Brain microvascular endothelial cell (primary cell): ENCODE measurements around the gene MARS1.

Experiments used
- DNase-seq: peaks from one replicate; pipeline ENCODE4 v3.0.0-alpha.2; 2020
- H3K27ac ChIP-seq: fragments of 250-450 bp; sonication (Bioruptor Pico); 2 replicates; pipeline ENCODE4 v1.5.1; 2020; ENCODE audit warnings: mild to moderate bottlenecking, moderate library complexity
- H3K27me3 ChIP-seq: fragments of 250-450 bp; sonication (Bioruptor Pico); replicated peaks from 2 replicates; pipeline ENCODE4 v1.5.1; 2020; ENCODE audit warnings: mild to moderate bottlenecking
- H3K36me3 ChIP-seq: fragments of 250-450 bp; sonication (Bioruptor Pico); replicated peaks from 2 replicates; pipeline ENCODE4 v1.5.1; 2020; ENCODE audit warnings: mild to moderate bottlenecking
- H3K4me3 ChIP-seq: 2 replicates; pipeline ENCODE4 v1.5.1; 2011; ENCODE audit warnings: low read depth, mild to moderate bottlenecking, control low read depth, low read length, moderate library complexity
- CTCF ChIP-seq: IDR thresholded peaks from 2 replicates; pipeline ENCODE4 v1.5.1; 2011; ENCODE audit warnings: low read depth, mild to moderate bottlenecking, moderate library complexity, low read length, control low read depth, inconsistent platforms; ENCODE audit errors: missing control alignments
- in situ Hi-C: cut with HindIII; loops from 2 replicates; pipeline ENCODE4 v1.10.0; 2017; ENCODE audit warnings: low sequenced_read_pairs, low pct_ligation_motif_present

Gene MARS1

GRCh38 chr12:57462251-57462911 is 25.5 kb upstream of the MARS1 start:
- H3K36me3 ChIP-seq: no peaks in the 10 kb centered on the region
- peak; percentile 80 for DNase-seq
- H3K27ac ChIP-seq: no peak overlapping the region
- TF ChIP-seq CTCF: peak; percentile 96
- peak overlapping the region; percentile 67 for H3K4me3 ChIP-seq
- peaks cover 4% of the 10 kb centered on the region for H3K27me3 ChIP-seq
- in situ Hi-C loops: no loop called here

DNA sequence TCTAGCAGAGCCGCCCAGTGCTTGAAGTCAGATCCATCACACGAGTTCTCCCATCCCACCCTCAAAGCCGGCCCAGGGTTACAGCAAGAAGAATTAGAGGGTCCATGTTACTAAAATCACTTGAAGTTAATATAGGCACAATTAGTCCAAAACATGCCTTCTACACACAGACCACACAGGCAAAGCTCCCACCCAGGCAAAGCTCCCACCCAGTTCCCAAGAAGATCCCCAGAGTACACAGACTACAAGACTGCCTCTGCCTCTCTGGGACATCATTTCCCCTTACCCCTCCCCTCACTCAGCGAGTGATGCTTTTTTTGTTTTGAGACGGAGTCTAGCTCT is 25.0 kb upstream of the MARS1 start:
- no peak for DNase-seq
- no peak overlapping the region for H3K4me3 ChIP-seq
- H3K27ac ChIP-seq: no peak overlapping the region
- H3K27me3 ChIP-seq: peaks cover 4% of the 10 kb centered on the region
- H3K36me3 ChIP-seq: no peaks in the 10 kb centered on the region
- TF ChIP-seq CTCF: no peak
- in situ Hi-C loops: no loop called here

DNA sequence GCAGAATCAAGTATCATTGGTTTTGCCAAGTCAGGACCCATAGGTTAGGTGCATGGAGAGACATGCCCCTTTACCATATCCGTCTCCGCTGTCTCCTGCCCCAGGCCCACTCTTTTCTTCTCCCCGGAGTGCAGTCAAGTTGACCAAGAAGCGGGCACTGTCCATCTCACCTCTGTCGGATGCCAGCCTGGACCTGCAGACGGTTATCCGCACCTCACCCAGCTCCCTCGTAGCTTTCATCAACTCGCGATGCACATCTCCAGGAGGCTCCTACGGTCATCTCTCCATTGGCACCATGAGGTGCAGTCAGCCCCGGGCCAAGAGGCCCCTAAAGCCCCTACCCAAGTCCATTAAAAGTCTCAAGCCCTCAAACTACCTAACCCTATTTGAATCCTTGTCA is 23.3 kb upstream of the MARS1 start:
- no peaks in the 10 kb centered on the region for H3K36me3 ChIP-seq
- no peak for DNase-seq

GRCh38 chr12:57465030-57465746 is 22.7 kb upstream of the MARS1 start:
- no peak for TF ChIP-seq CTCF
- in situ Hi-C loops: no loop called here

More for the DNA sequence above, 23.3 kb upstream of the MARS1 start:
- in situ Hi-C loops: no loop called here
- no peak for TF ChIP-seq CTCF
- H3K27me3 ChIP-seq: peaks cover 4% of the 10 kb centered on the region
- no peak overlapping the region for H3K27ac ChIP-seq
- no peak overlapping the region for H3K4me3 ChIP-seq

GRCh38 chr12:57465747-57466505 is 21.9 kb upstream of the MARS1 start:
- Histone ChIP-seq H3K27me3 (peaks cover 4% of the 10 kb centered on the region), H3K36me3 (no peaks in the 10 kb centered on the region), H3K4me3 (no peak overlapping the region), H3K27ac (no peak overlapping the region)
- DNase-seq: no peak
- no peak for TF ChIP-seq CTCF
- in situ Hi-C loops: no loop called here

More at GRCh38 chr12:57465030-57465746, 22.7 kb upstream of the MARS1 start:
- Histone ChIP-seq H3K36me3 (no peaks in the 10 kb centered on the region), H3K4me3 (no peak overlapping the region), H3K27me3 (peaks cover 4% of the 10 kb centered on the region), H3K27ac (no peak overlapping the region)
- no peak for DNase-seq
